ENCODE measurements around the gene BPIFB2.

DNA sequence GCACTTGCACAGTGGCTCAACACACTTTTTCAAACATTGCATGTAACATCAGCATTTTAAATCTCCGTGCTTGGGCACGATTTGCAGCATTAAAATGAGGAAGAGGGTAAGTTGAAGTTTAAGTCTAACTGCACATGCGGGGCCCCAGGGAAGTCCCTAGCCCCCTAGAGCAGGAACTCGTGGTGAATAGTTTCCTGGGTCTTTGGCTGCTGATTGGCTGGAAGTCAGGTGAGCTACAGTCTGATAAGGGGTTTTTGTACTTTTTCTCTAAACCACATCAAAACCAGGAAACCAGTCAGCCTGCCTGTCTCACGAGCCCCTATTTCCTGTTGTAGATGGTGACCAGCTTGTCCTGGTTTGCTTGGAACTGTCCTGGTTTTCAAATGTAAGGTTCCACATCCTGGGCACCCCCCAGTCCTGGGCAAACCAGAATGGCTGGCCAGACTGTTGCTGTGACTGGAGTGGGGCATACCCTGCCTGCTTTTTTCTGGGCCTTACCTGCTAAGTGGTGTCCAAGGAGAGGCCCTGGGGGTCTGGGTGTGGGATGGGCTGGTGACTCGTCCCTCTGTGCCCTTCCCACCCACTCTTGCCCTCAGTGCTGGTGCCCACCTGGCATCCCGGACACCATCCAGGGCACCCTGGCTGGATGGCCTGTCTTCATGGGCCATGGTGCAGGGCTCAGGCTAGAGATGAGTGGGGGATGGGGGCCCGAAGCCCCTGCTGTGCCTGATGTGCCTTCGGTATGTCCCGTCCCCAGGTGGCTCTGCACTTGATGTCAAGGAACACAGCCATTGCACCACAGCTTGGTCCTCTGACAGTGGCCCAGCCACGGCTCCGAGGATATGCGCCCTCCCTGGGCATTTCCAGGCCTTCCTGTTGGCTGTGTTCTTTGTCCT lies 35.1 kb upstream of the BPIFB2 start:
- no peak for TF ChIP-seq GATA3 (IDR thresholded peaks at IDR 0.05; ENCODE audit: low read depth, low read length)
- no peak for TF ChIP-seq GATA2 (IDR thresholded peaks at IDR 0.05; ENCODE audit: low read depth, low read length)
